HK-2 (cell line): ENCODE measurements around the gene DDX4.

Experiments
- DNase-seq: peaks from one replicate; pipeline ENCODE4 v3.0.0-alpha.2; 2018; ENCODE audit not compliant: unreplicated experiment

Gene DDX4

GRCh38 chr5:55866485-55866884, 128.6 kb downstream of the DDX4 start:
- no peak for DNase-seq
